Astrocyte (in vitro differentiated cells and primary cell): Measurements from ENCODE around the gene SMCO2.

ENCODE experiments used
- EZH2 ChIP-seq: IDR thresholded peaks from 2 replicates; pipeline ENCODE4 v1.6.1; 2012; ENCODE audit warnings: mild to moderate bottlenecking, low read length, inconsistent platforms; ENCODE audit not compliant: insufficient read depth
- TF ChIP-seq, protein P1 (sequence below): IDR thresholded peaks from 2 replicates; pipeline ENCODE4 v1.5.1; 2011; ENCODE audit warnings: low read depth, mild to moderate bottlenecking, inconsistent platforms, low read length, moderate library complexity; ENCODE audit not compliant: insufficient read depth

GRCh38 chr12:27493260-27493940, 46.9 kb downstream of the SMCO2 start:
- no peak for TF ChIP-seq EZH2
- TF ChIP-seq, protein P1, sequence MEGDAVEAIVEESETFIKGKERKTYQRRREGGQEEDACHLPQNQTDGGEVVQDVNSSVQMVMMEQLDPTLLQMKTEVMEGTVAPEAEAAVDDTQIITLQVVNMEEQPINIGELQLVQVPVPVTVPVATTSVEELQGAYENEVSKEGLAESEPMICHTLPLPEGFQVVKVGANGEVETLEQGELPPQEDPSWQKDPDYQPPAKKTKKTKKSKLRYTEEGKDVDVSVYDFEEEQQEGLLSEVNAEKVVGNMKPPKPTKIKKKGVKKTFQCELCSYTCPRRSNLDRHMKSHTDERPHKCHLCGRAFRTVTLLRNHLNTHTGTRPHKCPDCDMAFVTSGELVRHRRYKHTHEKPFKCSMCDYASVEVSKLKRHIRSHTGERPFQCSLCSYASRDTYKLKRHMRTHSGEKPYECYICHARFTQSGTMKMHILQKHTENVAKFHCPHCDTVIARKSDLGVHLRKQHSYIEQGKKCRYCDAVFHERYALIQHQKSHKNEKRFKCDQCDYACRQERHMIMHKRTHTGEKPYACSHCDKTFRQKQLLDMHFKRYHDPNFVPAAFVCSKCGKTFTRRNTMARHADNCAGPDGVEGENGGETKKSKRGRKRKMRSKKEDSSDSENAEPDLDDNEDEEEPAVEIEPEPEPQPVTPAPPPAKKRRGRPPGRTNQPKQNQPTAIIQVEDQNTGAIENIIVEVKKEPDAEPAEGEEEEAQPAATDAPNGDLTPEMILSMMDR: no peak
